DMS53 treated with DMSO at 0.1 percent for 48 hours (cell line): Measurements from ENCODE around the gene UBE4B.
"Not testable (repeated sequence)": the region's sequence is repeated elsewhere in the genome, so short reads cannot be mapped to it uniquely, and the experiment has no call there.

ENCODE experiments used
- DNase-seq: peaks from one replicate; lab custom pipeline; 2025; ENCODE audit not compliant: unreplicated experiment; lab: John Stamatoyannopoulos, UW

The UBE4B gene

DNA sequence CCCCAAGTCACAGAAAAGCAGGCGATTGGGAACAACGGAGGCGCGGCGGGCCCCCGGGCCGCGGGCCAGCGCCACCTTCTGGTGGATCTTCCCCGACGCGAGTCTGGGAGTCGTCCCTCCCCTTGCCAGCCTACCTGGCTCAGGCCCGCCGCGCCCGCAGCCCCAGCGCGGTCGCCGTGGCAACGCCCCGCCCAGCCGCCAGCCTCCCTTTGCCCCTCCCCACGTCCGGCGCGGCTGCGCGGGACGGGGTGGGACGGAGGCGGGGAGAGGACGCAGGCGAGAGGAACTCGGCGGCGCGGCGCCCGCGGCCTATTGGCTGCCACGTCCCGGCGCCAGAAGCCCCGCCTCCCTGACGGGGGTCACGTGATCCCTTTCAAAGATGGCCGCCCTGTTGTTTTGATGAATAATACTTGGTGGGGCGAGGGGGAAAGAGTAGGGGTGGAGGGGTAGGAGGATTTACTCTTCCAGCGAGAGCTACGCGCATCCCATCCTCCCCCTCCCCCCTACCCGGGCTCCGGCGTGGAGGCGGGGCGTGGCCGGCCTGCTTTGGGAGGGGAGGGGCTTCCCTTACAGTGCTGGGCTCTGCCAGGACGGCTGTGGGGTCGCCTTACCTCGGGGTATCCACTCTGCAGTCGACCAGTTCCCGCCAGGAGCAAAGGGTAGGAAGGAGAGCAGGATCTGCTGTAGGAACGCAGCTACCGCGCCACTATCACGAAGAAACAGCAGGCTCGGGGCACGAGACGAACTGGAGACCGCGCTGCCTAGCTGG, at the start of gene UBE4B:
TSS of gene UBE4B (plus strand) at position 369 of the 769 bp plus-strand sequence. CDS start 713 bp downstream, outside the sequence.
- DNase-seq = peak; percentile 99

DNA sequence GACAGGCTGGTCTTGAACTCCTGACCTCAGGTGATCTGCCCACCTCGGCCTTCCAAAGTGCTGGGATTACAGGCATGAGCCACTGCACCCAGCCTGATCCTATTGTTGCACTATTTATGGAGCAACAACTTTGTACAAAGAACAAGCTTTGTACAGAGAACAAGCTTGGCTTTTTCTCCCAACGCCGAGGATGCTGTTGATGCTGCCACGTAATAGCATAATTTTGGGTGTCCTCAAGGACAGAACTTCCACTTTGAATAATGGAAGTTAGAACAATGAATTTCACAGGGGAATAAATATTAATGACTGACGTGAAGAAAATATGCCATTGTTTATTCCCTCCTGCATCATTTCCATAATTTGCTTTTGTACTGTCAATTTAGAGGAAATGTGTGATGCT, 48.5 kb upstream of the UBE4B start:
- no peak for DNase-seq

DNA sequence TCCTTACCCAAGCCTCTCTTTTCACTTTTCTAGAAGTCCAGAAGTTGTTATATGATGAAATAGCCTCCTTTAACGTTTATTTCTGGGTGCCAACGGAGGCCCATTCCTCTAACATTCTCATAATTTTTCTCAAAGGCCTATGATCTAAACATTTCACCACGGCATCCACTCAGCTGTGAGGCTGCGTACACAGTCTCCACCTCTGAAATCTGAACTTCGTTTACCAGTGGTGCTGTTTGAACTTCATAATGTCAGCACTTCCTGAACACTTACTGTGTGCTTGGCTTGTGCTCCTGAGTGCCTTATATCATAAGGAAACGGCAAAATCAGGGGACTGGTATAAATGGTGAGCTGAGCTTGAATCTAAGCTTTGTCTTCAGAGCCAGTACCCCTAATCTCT, 47.8 kb upstream of the UBE4B start:
- DNase-seq = no peak

DNA sequence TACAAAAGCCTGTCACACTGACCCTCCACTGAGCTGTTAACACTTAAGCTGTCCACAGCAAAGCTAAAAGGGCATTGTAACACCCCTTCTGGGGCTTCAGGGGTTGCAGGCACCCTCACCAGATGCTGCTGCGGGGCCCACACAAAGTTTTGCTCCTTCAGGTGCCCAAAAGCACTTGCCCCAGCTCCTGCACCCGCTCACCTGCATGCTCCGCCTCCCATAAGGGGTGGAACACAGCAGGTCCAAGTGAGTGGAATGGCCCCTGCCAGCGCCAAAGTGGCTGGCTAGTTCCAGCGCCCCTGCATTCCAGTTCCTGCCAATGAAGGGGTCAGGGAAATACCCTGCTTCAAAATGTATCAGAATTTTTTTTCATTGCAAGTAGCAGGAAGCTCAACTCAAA, 43.0 kb upstream of the UBE4B start:
- DNase-seq = no peak

DNA sequence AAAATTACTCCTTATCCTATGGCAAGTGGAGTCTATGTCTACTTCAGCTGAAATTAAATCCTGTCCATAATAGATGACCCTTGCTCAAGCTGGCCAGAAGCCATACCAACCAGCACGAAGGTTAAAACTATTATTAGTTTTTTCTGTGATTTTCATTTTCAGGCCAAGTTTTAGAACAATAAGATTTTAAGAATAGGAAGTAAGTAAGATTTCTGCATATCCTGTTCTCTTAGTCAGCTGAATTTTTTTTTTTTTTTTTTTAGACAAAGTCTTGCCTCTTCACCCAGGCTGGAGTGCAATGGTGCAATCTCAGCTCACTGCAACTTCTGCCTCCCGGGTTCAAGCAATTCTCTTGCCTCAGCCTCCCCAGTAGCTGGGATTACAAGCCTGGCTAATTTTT, 41.8 kb upstream of the UBE4B start:
- no peak for DNase-seq

DNA sequence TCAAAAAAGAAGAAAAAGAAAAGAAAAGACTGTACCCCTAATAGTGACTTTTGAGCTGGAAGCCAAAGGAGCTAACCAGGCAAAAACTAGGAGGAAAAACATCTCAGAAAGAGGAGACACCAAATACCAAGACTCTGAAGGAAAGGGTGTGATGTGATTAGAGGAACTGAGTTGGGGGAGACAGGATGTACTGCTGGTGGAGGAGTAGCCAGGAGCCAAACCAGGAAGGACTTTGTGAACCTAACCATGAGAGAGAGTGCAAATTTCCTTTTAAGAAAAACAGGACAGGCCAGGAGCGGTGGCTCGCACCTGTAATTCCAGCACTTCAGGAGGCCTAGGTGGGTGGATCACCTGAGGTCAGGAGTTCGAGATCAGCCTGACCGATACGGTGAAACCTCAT, 39.8 kb upstream of the UBE4B start:
- DNase-seq = no peak

DNA sequence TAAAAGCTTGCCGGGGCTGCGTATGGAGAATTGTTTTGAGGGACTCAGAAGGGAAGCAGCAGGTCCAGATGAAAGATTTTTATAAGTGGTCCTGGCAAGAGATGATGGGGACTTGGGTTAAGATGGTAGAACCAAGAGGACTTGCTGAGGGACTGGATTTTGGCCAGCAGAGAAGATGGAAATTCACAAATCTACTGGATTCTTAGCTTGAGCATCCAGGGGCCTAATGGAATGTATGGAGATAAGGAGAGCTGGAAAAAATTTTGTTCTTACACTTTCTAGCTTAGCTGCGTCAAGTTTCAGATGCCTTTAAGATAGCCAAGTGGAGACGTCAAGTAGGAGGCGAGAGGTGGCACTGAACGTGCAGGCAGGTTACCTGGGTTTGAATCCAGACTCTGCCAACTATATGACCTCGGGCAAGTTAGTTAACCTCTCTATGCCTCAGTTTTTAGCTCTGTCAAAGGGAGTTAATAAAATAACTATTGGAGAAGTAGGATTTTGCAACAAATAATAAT, 39.1 kb upstream of the UBE4B start:
- DNase-seq = no peak

DNA sequence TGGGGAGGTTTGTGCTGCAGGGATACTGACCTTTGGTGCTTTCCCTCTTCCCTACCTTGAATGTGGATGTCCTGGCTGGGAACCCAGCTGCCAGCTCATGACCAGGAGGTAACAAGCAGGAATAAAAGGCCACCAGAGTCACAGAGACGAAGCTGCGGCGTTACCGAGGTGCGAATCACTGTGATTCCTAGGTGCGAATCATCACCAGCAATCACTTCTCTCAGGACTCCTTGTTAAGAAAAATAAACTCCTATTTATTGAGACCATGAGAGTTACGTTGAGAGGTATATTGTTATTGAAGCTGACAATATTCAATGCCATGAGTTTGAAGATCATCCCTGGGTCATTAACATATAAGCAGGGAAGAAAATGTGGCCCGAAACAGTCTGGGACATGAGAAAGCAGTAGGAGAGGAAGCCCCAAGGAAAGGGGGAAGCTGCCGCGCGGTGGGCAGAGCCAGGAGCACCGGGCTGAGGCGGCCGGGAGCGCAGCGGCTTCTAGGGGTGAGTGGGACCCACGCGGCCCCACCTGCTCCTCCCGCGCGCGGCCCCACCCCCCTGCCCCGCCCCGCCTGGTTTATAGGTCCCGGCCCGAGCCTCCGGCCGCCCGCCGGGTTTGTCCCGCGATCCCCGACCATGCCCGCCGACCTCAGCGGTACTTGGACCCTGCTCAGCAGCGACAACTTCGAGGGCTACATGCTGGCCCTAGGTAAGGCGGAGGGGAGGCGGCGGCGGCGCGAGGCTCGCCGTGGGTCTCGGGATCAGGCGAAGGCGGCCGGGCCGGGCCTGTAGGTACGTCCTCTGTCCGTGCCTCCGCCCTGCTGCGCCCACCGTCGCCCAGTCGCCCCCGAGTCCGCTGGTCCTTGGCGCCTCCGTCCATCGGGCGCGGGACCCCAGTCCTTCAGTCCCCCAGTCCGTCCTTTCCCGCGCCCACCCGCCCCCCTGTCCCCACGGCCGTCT, 35.9 kb upstream of the UBE4B start, which contains the start of gene RBP7:
TSS of gene RBP7 (plus strand) at position 605 of the 959 bp plus-strand sequence. CDS start at position 636, 31 bp downstream.
- DNase-seq = no peak

DNA sequence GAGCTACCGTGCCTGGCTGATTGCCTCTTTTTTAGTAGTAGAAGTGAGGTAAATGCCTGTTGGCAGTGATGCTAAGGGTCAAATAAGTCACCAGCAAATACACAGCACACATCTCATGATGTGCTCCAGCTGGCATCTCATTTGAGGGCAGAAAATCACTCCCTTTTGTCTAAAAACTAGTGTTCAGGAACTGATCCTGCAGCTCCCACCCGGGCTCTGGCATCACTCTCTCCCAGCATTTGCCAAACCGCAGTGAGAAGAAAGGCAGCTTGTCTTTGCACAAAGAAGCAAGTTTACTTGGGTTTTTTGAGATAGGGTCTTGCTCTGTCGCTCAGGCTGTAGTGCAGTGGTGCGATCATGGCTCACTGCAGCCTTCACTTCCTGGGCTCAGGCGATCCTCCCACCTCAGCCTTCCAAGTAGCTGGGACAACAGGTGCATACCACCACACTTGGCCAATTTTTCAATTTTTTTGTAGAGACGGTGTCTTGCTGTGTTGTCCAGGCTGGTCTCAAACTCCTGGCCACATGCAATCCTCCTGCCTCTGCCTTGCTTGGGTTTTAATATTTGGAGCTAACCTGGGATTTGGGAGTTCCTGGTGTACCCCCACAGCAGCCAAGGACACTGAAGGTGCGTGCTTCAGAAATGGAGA, 31.6 kb upstream of the UBE4B start:
- DNase-seq = no peak

DNA sequence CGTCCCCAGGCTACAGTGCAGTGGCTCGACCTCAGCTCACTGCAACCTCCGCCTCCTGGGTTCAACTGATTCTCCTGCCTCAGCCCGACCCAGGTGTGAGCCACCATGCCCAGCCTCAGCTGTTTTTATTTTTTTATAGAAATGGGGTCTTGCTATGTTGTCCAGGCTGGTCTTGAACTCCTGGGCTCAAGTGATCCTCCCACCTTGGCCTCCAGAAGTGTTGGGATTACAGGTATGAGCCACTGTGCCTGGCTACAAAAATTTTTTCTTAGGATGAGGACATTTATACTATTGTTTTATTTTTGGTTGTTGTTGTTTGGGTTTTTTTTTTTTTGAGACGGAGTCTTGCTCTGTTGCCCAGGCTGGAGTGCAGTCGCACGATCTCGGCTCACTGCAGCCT, 27.5 kb upstream of the UBE4B start:
- DNase-seq = not testable (repeated sequence)

DNA sequence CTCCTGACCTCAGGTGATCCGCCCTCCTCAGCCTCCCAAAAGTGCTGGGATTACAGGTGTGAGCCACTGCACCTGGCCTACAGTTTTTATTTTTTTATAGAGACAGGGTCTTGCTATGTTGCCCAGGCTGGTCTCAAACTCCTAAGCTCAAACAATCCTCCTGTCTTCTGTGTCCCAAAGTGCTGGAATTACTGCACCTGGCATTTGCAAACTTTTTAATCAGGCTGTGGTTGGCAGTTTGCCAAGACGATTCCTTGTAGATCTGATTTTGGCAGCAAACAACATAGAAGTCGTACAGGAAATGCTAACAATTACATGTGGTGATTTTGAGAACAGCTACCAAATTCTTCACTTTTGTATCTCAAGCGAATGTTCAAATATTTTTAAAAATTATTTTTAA, 25.6 kb upstream of the UBE4B start:
- DNase-seq = no peak

DNA sequence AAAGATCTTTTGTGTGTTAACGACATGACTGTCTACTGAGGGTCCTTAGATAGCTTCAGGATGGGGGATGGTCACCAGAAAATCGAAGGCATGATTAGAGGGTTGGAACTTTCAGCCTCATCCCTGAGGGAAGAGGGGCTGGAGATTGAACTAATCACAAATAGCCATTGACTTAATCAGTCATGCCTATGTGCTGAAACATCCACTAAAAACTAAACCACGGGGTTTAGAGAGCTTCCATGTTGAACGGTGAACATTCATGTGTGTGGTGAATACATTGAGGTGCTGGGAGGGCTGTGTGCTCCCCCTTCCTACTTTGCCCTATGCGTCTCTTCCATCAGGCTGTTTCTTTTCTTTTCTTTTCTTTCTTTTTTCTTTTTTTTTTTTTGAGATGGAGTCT, 18.7 kb upstream of the UBE4B start:
- DNase-seq = no peak

DNA sequence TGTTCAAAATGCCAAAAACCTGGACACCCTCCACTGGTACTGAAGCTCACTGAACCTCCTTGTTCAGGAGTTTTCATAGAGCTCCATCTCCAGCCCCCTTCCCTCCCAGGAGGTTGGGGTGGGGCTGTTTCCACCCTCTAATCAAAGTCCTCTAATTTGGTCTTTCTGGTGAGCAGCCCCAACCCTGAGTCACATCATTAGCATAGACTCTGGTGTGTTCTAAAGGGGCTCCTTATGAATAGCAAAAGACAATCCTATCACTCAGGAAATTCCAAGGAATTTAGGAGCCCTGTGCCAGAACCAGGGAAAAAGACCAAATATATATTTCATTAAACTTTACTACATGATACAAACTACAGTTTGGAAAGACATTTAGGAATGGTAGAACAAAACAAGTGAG, 13.2 kb upstream of the UBE4B start:
- DNase-seq = no peak

DNA sequence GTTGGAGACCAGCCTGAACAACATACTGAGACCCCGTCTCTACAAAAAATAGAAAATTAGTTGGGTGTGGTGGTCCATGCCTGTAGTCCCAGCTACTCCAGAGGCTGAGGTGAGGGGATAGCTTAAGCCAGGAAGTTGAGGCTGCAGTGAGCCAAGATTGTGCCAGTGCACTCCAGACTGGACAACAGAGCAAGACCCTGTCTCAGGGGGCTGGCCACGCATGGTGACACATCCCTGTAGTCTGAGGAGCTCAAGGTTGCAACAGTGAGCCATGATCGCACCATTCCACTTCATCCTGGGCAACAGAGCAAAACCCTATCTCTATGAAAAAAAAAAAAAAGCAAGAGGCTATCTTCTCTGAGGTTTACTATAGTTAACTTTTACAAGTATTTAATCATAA, 12.7 kb upstream of the UBE4B start:
- DNase-seq = no peak

DNA sequence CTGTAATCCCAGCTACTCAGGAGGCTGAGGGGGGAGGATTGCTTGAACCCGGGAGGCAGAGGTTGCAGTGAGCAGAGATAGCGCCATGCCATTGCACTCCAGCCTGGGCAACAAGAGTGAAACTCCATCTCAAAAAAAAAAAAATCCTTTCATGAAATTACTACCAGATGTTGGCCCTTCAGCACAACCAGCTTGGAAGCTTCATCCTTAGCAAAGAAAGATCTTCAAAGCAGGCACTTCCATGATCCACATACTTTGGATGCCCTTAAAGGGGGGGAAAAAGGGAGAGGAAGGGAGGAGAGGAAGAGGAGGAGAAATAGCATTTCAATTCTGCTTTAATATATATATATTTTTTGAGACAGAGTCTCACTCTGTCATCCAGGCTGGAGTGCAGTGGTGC, 12.1 kb upstream of the UBE4B start:
- DNase-seq = not testable (repeated sequence)

DNA sequence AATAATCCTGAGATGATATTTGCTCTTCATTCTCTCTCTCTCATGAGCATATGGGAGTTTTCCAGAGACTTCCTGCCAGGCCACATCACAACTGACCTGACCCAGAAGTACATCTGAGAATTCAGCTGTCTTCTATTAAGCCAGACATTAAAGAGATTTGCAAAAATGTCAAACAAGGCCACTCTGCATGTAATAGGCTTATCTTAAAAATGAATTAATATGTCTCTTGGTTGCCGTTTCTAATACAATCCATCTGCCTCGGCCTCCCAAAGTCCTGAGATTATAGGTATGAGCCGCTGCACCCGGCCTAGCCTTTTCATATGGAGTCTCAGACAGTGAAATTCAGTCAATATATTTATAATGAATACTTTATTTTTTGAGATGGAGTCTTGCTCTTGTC, 10.8 kb upstream of the UBE4B start:
- not testable (repeated sequence) for DNase-seq

DNA sequence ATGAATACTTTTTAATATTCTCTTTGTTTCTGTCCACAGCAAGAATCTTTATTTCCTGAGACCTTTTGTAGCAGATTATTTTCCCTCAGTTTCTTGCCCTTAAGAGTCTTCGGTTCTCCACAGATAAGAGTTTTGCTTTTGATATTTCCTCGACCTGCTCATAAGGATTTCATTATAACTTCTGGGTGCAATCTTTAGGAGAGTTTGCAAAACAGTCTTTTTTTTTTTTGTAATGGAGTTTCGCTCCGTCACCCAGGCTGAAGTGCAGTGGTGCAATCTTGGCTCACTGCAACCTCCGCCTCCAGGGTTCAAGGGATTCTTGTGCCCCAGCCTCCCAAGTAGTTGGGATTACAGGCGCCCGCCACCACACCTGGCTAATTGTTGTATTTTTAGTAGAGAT, 10.1 kb upstream of the UBE4B start:
- DNase-seq = no peak

DNA sequence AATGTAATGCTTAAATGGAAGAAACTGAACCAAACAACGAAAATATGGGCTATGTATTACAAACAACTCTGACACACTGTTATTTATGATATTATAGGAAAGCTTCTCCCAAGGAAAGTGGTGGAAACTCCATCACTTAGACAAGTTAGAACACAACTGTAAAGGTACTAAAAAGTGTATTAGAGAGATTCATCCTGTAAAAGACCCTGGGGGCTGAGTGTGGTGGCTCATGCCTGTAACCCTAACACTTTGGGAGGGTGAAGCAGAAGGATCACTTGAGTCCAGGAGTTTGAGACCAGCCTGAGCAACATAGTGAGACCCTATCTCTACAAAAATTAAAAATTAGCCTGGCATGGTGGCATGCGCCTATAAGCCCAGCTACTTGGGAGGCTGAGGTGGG, 7.4 kb upstream of the UBE4B start:
- no peak for DNase-seq

DNA sequence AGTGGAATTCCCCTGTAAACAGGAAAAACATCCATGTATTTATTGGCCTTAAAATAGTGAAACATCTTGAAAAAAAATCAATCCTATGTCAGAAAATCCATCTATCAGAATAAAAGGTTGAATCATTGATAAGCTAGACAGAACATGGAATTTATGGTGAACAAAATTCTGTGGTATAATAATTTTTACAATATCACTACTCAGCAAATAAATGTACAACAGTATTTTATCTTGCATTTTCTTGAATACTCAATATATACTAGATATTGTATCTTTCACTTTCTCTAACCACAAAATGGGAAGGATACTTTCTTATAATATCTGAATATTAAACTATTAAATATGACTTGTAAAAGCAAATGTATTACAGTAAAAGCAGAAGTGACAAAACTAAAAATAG, 5.7 kb upstream of the UBE4B start:
- DNase-seq = no peak

DNA sequence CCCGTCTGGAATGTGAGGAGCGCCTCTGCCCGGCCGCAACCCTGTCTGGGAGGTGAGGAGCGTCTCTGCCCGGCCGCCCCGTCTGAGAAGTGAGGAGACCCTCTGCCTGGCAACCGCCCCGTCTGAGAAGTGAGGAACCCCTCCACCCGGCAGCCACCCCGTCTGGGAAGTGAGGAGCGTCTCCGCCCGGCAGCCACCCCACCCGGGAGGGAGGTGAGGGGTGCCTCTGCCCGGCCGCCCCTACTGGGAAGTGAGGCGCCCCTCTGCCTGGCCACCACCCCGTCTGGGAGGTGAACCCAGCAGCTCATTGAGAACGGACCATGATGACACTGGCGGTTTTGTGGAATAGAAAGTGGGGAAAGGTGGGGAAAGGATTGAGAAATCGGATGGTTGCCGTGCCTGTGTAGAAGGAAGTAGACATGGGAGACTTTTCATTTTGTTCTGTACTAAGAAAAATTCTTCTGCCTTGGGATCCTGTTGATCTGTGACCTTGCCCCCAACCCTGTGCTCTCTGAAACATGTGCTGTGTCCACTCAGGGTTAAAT, 3.7 kb upstream of the UBE4B start:
- DNase-seq = not testable (repeated sequence)

DNA sequence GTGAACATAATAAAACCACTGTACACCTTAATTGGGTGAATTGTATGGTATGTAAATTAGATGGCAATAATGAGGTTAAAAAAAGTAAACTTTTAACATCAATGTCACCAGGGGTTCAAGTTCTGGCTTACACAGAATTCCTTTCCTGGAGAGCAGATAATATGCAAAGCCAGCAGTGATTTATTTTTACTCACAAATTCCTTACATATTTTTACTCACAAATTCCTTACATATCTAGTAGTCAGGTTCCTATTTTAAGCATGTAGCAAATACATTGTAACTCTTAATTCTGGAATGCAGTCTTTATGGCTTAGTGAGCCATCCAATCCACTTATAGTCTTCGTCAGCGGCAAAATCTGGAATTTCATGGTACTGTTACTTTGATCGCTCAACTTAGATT, 1.3 kb upstream of the UBE4B start:
- DNase-seq = no peak
